Anterior cingulate cortex (tissue), 58 donors: ENCODE results near the gene GARIN5B.

Source experiments
- DNase-seq, 58 donors: peaks; one replicate each; lab custom pipeline; 2025; lab: John Stamatoyannopoulos, UW

GARIN5B gene

DNA sequence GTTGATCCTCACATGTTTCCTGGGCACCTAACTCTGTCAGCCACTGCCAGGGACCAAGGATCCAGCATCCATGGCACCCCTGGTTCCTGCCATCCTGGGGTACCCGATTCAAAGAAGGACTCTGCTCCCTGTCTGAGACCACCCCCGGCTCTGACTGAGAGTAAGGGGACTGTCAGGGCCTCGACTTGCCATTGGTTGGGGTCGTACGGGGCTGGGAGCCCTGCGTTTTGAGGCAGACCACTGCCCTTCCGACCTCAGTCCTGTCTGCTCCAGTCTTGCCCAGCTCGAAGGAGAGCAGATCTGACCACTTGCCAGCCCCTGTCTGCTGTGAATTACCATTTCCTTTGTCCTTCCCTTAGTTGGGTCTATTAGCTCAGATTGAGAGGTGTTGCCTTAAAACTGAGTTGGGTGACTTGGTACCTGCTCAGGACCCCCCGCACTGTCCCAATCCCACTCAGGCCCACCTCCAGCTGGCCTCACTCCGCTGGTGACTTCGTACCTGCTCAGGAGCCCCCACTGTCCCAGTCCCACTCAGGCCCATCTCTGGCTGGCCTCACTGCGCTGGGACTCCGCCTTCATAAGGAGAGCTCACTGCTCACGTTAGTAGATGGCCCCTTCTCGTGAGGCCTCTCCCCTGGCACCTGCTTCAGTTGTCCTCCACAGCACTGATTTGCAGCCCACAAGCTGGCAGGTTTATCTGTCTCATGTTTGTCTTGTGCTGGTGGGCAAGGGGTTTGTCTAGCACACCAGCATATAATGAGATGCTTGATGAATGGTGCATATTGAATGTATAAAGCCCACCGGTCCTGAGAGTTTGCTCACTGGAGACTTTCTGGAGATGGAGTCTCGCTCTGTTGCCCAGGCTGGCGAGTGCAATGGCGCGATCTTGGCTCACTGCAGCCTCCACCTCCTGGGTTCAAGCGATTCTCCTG is 26.6 kb upstream of the GARIN5B start:
- no peak for DNase-seq

DNA sequence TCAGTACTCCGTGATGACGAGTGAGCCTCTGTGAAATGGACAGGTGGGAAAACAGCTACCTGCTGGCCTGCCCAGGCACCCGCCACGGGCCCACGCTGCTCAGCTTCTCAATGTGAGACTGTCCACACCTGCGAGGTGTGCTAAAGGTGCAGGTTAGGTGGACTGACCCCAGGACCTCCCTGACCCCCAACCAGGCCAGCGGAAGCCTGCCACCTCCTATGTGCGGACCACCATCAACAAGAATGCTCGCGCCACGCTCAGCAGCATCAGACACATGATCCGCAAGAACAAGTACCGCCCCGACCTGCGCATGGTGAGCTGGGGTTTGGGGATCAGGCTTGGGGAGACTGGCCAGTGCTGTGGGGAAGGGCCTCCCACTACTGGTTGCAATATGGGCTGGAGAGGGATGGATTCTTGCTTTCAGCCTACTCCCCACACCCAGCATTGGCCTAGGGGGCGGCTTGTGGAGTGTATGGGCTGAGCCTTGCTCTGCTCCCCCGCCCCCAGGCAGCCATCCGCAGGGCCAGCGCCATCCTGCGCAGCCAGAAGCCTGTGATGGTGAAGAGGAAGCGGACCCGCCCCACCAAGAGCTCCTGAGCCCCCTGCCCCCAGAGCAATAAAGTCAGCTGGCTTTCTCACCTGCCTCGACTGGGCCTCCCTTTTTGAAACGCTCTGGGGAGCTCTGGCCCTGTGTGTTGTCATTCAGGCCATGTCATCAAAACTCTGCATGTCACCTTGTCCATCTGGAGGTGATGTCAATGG is 24.9 kb upstream of the GARIN5B start:
- DNase-seq = no peak

DNA sequence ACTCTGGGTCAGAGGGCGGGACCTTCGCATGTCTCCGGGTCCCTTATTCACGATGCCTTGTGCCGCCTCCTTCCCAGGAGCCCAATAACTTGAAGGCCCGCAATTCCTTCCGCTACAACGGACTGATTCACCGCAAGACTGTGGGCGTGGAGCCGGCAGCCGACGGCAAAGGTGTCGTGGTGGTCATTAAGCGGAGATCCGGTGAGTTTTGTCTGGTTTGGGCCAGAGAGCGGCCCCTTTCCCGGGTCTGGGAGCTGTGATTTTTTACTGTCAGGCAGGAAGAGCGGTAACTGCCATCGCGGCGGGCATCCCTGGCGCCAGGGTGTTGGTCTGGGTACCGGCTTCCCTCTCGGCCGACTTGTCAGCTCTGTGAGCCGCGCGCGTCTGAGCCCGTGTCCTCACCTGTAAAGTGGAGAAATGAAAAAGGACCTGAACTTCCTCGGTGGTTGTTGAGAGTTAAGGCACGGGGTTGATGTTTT is 23.5 kb upstream of the GARIN5B start:
- DNase-seq = peak in 1 of 58 donors; percentile 26

DNA sequence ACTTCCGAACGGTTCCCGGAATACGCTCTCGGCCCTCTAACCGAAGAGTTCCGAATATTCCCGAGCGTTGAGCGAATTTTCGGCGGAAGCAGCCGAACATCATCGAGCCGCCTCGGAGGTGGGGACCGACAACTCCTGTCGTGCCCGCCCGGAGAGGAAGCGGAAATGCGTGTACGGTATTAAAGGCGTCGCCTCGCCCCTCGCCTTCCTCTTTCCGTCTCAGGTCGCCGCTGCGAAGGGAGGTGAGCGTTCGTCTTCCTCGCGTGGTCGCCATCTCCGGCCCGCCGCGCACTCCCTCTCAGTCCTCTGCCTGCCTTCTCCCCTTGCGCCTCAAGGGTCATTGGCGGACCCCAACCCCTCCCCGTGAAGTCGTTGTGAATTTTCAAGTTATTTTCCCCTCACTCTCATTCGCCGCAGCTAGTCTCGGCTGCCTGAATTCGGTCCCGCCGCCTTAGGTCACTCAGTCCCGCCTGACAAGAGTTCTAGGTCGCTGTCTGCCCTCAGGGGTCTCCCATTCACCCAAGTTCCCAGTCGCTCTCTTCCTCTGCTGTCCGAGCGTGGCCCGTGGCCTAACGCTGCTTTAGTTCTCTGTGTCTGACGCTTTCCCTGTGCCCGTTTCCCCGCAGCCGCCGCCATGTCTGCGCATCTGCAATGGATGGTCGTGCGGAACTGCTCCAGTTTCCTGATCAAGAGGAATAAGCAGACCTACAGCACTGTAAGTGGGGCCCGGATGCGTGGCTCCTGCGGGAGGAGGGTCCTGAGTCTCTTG is 22.8 kb upstream of the GARIN5B start, which contains the start of gene RPL28:
TSS of gene RPL28 (plus strand) at position 209 of the 769 bp plus-strand sequence. CDS start at position 635, 426 bp downstream.
- peak; percentile 84 to 99 (median 97) for DNase-seq

DNA sequence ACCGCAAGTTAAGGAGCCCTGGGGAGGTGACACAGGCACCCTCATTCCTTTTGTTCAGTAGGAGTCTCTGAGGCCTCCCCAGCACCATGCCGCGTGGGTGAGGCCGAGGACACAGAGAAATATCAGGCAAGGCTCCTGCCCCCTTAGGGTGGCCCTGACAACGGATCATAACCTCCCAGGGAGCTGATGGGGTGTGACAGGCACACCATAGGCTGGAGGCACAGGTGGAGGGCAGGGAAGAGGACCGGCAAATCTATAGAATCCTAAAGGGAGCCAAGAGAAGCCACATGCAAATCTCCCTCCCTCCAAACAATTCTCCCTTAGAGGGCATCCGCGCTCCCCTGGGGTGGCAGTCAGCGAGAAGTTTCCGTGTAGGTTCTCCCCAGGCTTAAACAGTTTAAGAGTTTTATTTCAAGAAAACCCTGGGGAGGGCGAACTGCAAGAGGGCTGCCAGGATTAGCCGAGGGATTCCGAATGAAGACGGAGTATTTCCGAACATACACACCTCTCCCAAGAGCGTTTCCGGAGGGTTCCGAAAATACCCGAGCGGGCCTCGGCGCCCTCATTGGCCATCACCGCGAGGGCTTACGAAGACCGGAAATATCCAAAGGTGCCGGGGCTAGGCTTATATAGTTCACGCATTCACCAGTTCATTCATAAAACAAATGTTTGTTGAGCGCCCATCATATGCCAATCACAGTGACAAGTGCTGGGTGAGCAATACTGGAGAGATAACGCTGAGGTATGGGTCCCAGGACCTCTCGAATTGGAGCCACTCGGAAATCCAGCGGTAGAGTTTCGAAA is 22.1 kb upstream of the GARIN5B start:
- peak; percentile 39 to 98 (median 91) for DNase-seq

DNA sequence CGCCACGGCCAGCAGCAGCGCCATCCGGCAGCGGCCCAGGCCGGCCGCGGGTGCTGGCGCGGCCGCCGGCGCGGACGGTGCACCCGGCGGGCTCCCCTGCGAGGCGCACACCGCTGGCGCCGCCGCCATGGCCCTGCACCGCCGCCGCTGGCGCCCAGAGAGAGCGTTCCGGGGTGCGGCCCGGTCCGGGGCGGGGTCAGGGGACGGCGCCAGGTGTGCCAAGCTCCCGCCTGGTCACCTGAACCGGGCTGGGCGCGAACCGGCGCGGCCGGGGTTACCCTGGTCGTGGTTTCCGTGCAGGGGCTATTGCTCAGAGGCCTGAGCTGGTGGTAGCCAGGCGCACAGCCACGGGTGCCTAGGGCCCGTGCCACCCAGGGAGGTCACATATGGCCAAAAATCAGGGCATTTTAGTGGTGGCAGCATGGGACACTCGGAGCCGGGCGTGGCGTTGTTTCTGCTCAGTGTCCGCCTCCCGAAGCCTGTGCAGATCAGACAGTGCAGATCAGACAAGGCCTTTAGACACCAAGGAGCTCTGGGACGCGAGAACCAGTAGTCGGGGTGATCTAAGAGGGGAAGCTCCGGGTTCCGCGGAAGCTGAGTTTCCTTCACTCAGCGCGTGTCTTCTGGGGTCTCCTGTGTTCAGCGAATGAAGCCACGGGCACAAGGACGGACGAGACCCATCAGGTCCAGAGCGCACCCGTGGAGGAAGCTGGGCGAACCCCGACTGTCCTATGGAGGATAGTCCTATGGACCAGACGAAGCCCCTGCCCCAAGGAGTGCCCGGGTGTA is 21.3 kb upstream of the GARIN5B start, which contains the start of gene TMEM238:
TSS of gene TMEM238 (minus strand) at position 162 of the 789 bp plus-strand sequence. CDS start at position 129, 33 bp downstream.
- peak in 18 of 58 donors; percentile 27 to 58 (median 41) for DNase-seq

DNA sequence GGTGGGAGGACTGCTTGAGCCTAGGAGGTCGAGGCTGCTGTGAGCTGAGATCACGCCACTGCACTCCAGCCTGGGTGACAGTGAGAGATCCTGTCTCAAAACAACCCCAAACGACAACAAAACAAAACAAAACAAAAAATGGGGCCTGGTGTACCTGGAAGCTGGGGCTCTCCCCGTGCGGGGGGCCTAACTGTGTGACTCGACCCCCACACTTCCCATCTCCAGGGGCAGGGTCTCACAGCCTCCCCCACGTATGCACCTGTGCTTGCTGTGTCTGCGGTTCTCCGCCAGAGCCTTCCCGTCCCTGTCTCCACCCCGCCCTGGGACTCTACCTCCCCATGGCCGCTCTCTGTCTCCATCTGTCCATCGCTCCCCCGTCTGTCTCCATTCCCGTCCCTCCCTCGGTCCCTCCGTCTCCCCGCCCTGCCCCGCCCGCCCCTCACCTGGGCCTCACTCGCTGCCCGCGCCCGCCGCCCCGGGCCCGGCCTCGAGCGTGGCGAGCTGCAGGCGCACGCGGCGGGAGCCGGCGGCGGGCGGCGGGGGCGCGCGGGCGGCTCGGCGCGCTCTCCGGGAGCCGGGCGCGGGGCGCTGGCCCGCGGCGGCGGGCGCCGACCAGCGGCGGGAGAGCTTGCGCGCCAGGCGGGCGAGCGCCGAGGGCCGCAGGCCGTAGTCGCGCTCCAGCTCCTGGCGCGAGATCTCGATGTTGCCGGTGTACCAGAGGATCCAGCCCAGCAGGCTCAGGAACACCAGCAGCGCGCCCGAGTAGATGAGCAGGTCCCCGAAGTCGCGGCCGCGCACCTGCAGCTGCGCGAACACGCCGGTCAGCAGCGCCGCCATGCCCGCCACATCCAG is 20.4 kb upstream of the GARIN5B start:
- DNase-seq = peak in 38 of 58 donors; percentile 6 to 58 (median 34)

DNA sequence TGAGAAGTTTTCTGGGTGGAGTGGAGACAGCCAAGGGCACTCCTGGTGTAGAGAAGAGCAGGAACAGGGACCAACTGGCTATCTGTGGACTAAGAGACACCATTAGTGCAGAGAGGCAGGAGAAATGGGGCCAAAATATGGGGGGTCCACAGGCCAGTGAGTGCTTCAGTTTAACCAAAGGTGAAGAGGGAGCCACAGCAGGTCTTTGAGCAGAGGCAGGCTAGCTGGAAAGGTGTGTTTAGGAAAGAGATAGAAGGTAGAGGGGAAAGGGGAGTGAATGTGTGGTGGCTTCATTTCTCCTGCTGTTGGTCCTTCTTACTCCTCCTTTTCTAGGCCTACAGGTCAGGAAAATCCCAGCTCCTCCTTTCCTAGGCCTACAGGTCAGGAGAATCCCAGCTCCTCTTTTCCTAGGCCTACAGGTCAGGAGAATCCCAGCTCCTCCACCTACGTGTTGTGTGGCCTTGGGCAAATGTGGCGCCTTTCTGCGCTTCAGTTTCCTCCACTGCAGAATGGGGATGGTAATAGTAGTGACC is 19.5 kb upstream of the GARIN5B start:
- DNase-seq = no peak

DNA sequence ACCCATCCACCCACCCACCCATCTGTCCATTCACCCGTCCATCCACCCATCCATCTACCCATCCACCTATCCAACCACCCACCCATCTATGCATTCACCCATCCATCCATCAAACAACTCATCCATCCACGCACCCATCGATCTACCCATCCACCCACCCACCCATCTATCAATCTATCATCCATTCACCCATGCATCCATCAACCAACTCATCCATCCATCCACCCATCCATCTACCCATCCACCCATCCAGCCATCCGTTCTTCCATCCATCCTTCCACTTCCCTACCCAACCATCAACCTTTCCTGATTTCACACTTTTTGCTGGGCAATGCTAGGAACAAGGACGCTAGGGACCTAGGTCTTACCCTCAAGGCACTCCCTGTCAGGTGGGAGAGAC is 19.0 kb upstream of the GARIN5B start:
- DNase-seq = no peak

DNA sequence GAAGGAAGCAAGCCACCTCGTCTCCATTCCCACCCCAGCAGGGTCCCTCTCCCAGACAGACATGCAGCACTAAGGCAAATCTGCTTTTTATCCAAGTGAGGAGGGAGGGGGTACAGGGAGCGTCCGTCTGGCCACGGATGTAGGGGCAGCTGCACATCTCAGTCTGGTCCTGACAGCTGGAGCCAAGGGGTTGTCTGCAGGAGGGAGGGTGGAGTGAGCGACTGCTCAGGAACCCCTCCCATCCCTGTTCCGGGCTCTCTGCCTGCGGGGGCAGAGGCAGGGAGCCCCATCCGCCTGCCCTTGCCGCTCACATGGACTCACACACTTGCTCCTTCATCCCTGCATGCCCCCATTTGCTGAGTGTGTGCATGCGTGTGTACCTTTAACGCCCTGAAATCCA is 16.1 kb upstream of the GARIN5B start:
- no peak for DNase-seq

DNA sequence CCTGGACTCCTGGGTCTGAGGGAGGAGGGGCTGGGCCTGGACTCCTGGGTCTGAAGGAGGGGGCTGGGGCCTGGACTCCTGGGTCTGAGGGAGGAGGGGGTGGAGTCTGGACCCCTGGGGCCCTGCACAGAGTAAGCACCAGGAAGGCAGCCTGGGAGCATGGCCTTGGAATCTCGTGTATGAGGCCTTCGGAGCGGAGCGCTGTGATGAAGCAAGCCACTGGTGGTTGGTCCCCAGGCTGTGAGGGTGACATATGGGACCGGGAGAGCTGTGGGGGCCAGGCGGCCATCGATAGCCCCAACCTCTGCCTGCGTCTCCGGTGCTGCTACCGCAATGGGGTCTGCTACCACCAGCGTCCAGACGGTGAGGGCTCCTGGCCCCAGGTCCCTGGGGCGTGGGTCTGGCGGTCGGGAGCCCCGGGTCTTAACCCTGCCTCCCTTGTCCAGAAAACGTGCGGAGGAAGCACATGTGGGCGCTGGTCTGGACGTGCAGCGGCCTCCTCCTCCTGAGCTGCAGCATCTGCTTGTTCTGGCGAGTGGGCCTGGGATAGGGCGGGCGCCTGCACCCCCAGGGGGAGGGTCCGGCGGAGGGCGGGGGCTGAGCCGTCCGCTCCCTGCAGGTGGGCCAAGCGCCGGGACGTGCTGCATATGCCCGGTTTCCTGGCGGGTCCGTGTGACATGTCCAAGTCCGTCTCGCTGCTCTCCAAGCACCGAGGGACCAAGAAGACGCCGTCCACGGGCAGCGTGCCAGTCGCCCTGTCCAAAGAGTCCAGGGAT is 14.5 kb upstream of the GARIN5B start:
- DNase-seq = no peak

DNA sequence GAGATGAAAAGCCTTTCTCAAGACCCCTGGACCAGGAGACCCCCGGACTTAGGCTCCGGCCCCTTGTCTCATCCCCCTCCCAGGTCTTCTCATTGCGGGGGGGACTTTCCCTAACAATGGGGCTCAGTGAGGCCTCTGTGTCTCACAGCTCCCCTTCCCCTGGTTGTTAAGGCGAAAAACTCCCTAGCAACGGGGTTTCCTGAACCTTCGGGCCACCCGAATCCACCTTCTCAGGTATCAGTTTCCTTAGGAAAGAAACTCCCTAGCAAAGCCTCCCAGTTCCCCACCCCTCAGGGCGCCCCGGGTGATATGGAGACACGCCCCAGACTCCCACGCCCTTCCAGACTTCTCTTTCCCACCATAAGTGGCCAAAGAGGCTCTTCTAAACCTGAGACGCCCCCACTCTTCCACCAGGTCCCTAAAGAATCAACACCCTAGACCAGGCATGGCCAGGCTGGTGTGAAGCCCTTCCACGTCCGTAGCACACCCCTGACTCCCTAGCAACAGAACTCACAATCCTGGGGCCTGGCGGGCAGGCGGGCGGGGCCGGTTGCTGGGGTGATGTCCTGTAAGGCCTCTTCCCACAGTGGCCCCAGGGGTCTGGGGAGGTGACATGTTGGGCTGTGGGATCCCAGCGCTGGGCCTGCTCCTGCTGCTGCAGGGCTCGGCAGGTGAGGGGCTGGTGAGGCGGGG is 13.3 kb upstream of the GARIN5B start, which contains the start of gene TMEM190:
TSS of gene TMEM190 (plus strand) at position 586 of the 693 bp plus-strand sequence. CDS start at position 614, 28 bp downstream.
- no peak for DNase-seq

DNA sequence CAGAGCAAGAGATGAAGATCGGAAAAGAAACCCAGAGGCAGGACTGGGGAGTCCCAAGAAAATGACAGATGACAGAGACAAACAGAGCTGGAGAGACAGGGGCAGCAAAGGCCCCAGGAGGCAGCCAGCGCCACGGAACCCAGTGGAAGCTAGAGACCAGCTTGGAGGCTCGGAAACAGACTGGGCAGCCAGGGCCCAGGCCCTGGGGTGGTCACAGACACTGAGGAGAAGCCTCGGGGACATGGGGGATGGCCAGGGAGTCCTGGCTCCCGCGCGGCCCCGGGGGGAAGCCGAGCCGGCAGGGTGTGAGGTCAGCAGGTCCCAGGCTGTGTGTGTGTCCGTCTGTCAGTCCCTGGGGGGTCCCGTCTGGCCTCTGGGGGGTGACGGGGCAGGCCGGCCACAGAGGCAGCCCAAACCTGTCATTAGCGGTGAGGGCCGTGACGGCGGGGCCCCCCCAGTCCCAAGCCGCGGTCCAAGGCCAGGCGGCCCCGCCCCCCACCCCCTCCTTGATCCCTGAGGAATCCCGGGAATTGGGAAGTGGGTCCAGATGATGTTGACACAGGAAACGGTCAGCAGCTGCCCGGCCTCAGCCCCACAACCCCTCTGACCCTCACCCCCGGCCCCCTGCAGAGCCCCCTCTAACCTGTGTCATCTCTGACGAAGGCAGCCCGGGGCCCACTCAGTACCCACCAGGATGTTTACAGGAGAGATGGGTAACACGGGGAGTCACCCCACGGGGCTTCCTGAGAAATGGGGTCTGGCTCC is 11.1 kb upstream of the GARIN5B start:
- no peak for DNase-seq

DNA sequence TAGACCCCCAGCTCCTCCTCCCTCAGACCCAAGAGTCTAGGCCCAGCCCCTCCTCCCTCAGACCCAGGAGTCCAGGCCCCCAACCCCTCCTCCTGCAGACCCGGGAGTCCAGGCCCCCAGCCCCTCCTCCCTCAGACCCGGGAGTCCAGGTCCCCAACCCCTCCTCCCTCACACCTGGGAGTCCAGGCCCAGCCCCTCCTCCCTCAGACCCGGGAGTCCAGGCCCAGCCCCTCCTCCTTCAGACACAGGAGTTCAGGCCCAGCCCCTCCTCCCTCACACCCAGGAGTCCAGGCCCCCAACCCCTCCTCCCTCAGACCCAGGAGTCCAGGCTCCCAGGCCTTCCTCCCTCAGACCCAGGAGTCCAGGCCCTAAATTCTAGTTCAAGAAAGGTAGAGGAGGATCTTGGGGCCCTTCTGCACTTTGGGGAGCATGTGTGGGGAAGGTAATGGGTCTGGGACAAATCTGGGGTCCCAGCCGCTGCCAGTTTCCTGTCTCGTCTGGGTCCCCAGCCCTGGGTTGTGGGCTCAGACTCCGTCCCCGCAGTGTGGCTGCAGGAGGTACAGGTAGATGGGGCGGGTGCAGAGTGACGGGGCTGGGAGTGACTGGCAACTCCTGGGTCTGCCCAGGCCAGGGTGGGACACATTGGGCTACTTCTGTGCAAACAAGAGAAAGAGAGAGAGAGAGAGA is 10.4 kb upstream of the GARIN5B start:
- DNase-seq = no peak
